GM13976 (cell line): Measurements from ENCODE around the gene AZIN2.
"Not testable (repeated sequence)": the region's sequence is repeated elsewhere in the genome, so short reads cannot be mapped to it uniquely, and the experiment has no call there.

ENCODE experiments used
- DNase-seq: peaks from one replicate; pipeline ENCODE4 v3.0.0; 2012; ENCODE audit warnings: low spot score
- CTCF ChIP-seq: IDR thresholded peaks from 2 replicates; pipeline ENCODE4 v1.5.1; 2012; ENCODE audit warnings: borderline replicate concordance, mild to moderate bottlenecking; ENCODE audit not compliant: insufficient read depth; ENCODE audit errors: extremely low read depth, missing control alignments, control extremely low read depth
- in situ Hi-C: fragments of 300-500 bp; cut with MboI; formaldehyde crosslinking; loops from one replicate; pipeline ENCODE4 v1.12.0; 2022; ENCODE audit warnings: low sequenced_read_pairs, mixed read lengths, inconsistent platforms; ENCODE audit not compliant: unreplicated experiment

The AZIN2 gene

GRCh38 chr1:33094971-33095604, 14.1 kb downstream of the AZIN2 start:
- DNase-seq: no peak
- in situ Hi-C loops: no loop called here
- peak; percentile 80 for TF ChIP-seq CTCF

DNA sequence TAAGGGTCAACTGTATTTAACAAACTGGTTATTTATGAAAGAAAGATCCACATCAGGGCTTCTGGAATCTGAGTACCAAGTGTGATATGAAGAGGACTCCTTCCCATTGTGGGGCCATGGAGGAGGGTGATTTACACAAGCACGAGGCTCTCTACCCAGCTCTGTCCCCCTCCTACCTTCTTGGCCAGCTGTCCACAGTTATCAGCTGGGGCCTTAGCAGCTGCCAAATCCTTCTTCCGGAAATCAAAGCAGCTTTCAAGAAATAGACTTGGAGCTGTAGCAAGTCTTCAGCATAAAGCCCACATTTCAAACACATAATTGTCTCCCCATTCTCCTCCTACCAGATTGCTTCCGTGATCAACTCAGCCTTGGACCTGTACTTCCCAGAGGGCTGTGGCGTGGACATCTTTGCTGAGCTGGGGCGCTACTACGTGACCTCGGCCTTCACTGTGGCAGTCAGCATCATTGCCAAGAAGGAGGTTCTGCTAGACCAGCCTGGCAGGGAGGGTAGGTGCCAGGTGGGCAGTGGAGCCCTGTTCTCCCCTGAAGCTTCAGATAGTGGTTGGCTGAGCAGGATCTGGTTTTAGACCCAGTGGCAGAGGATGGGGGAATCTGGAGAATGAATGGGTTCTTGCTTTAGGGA, 15.5 kb downstream of the AZIN2 start:
- no peak for DNase-seq
- no peak for TF ChIP-seq CTCF
- in situ Hi-C loops: no loop called here

GRCh38 chr1:33097137-33097611, 16.2 kb downstream of the AZIN2 start:
- in situ Hi-C loops: no loop called here
- no peak for DNase-seq
- no peak for TF ChIP-seq CTCF

DNA sequence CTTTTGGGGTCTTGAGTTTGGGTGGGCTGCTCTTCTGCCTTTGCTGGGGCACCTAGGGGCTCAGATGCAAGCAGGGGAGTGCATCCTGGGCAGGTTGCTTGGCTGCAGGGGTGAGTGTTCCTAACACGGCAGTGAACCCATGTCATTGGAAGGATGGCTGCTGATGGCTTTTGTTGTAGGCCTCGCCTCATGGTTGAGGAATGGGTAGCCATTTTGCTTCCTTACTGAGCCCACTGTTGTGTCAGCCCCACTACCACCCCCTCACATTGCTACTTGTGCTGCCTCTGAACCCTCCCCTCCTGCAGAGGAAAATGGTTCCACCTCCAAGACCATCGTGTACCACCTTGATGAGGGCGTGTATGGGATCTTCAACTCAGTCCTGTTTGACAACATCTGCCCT, 16.8 kb downstream of the AZIN2 start:
- no peak for DNase-seq
- TF ChIP-seq CTCF: no peak
- in situ Hi-C loops: no loop called here

DNA sequence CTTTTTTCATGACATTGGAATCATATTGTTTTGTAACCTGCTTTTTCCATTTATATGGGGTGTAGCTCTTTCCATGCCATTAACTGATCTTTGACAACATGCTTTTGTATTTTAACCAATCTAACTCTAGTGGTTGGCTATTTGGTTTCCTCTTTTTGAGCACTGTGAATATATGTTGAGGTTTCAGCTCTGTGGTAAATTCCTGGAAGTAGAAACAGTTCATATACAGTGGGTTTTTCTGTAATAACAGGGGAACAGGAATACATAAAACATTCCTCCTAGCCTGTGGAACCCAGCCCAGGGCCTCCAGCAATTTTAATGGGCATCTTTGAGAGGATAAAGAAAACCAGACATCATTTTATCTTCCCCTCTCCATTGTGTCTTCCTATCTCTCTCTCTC, 17.4 kb downstream of the AZIN2 start:
- no peak for DNase-seq
- in situ Hi-C loops: no loop called here
- TF ChIP-seq CTCF: no peak

GRCh38 chr1:33099290-33100118, 18.6 kb downstream of the AZIN2 start:
- peak; percentile 57 for DNase-seq
- no peak for TF ChIP-seq CTCF
- in situ Hi-C loops: no loop called here

GRCh38 chr1:33100119-33100415, 19.1 kb downstream of the AZIN2 start:
- DNase-seq, in situ Hi-C loops: not testable (repeated sequence)
